HG03175 (cell line): ENCODE data around the gene DCBLD2.

Source experiments
- ATAC-seq: cut with Tn5 transposase; IDR thresholded peaks from one replicate; pipeline ENCODE4 v1.9.1; 2021; ENCODE audit warnings: mild to moderate bottlenecking, moderate library complexity; ENCODE audit not compliant: unreplicated experiment

DCBLD2 gene

DNA sequence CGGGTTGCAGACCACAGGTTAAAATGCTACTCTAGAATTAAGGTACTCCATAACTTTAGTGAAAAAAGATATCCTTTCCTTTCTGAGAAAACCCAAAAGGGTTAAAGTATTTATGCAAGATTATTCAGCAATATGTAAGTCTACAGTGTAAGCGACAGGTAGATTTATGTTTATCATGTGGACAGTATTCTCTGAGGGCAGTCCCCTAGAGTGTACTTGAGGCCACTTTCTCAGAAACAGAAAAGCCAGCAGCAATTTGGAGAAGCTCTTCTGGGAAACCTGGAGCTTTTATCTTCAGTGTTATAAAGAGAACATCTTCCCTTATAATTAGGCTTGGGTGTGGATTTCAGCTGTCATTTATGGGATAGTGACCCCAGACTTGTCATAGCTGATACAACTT lies 129.5 kb downstream of the DCBLD2 start:
- no peak for ATAC-seq

DNA sequence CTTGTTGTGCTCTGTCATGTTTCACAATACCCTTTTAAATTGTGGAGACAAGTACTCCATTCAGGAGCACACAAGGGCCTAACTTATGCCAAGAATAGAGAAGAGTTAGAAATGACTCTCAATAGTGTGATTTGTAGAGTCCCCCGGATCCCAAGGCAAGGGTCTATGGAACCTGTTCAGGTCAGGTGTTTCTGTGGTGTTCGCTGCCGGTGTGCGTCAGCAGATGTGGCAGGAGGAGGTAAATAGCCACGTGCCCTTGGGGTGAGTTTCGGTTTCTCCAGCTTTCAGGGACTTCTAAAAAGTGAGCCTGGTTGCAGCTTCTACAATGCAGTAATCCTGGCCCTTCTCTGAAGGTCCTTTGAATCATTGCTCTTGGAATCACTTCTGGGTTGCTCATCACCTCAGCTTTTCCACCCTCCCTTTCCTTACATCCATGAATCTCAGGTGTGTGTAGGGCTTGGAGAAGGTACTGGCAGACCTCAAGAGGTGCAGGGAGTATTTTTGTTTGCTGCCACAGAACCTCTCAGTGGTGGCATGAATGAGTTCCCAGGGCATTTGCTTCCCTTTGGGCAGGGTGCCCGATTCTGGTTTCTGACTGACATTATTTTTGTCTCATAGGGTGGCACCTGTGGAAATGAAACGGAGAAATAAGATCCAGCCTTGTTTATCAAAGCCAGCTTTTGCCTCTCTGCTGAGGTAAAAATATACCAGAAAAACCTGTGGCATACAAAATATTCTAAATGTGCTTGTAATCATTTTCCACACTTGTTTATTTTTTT lies 131.0 kb downstream of the DCBLD2 start:
- ATAC-seq, result peak; percentile 67

DNA sequence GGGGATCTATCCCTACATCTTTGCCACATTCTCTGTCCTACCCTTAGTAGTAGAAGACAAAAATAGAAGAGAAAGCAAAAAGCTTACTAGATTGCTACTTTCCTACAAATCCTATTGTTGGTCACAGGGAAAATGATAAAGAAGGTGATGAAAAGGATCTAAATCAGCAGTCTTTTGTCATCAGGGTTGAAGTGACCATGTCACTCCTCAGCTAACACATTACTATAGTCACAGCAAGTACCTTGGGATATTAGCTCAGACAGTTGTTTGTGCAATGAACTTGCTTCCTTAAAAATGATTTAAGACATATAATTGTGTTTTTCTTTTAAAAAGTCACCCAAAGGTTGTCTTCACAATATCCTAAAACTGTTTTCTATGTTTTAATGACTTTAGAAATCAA lies 132.0 kb downstream of the DCBLD2 start:
- no peak for ATAC-seq

DNA sequence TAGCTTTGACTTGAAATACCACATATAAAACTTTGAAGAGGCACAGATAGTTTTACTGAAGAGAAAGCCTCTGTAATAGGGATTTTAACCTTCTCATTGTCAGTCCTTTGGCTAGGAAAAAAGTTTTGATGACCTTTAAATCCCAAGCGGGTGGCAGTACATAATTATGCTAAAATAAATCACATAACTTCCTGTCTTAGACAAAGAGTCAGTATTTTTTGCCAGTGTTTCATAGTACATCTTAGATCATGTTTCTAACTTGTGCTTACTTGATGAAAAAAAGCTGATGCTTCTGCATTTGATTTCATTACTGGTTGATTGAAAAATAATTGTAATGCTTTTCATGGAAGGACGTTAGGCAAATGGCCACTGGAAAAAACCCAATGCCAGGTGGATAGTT lies 132.5 kb downstream of the DCBLD2 start:
- no peak for ATAC-seq

DNA sequence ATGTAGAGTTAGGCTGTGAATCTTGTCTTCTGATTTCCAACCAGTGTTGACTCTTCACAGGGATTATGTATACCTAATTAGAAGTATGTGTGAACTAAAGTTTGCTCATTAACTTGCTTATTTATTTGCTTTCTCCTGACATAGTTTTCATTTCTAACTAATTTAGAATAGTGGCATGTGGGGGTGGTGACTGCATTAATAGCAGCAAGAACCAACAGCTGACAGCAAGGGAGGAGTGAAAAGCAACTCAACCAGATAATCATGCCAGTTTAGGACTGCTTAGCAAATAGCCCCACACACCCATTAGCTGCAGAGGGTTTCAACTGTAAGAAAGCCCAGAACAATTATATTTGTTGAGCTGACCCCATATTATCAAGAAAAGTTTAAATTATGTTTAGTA lies 134.6 kb downstream of the DCBLD2 start:
- no peak for ATAC-seq

DNA sequence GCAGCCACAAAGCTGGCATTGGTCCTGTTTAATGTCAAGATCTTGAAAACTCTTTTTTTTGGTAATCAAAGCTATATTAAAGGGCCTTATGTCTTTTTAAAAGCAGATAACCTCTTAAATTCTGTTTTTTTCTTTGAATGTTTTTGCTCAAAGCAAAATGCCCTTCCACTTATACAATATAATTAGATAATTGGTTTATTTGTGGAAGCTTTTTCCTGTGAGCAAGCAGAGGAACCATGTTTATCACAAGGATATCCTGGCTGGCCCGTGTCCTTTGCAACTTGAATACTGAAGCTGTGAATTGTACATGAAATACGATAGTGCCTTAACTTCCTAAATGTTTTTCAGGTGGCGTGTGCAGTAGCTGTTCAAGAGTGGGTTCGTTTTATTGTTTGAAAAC lies 135.8 kb downstream of the DCBLD2 start:
- ATAC-seq, result no peak

DNA sequence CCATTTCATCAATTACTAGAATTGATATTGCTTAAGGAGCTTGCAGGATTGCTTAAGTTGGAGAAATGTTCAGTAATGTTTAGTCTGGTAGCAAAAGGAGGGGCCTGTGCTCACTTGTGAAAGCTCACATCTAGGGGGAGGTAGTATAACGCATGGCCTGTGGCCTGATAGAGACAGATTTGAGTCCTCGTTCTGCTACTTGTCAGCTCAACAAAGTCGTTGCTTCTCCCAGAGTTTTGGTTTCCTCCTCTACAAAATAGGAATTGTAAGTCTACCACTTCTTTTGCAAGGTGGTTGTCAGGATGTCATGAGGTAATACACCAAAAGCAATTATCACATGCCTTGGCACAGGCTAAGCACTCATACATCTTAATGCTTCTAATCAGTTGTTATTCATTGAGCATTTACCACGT lies 137.0 kb downstream of the DCBLD2 start:
- ATAC-seq, result no peak

DNA sequence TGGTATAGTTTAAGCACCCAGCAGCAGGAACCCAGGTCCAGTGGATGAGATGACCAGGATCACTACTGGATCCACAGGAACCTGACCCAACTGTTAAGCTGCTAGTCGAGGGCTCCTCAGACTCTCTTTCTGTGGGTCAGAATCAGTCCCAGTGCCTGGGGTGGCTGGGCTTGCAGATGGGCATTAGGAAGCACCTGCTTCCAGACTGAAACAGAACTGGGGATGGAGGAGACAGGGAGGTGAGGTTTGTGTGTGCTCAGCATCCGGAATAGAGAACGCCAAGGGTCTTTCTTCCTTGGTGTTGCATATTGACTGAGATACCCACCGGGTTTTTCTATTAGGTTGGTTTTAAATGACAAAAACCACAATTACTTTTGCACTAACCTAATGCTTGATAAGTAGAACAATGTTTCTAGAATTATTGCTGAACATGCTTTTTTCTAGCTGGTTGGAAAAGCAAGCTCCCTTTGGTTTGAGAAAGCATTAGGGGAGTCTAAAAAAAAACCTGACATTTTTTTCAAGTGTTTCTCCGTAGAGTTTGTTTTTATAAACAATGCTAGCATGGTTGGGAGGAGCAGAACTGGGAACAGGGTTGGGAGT lies 137.6 kb downstream of the DCBLD2 start:
- no peak for ATAC-seq

DNA sequence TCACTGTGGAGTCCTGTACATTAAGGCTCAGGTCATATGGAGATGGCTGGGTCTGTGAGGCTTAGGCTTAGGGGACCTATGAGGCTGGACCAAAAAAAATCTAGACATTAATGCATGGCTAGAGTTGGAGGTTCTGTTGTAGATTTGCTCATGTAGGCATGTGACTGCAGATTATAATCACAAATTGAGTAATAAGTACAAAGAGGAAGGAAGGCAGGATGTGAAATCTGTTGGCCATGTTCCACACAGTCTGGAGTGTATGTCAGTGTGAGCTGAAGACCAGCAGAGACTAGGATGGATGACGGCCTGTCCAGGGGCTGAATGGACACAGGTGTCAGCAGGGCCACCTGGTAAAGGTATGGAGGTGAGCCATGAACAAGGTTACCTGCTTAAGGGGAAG lies 138.4 kb downstream of the DCBLD2 start, which contains the start of gene ST3GAL6:
Gene ST3GAL6, plus strand, starts transcription at position 265 of the 400 bp plus-strand sequence. CDS start 5,101 bp downstream, outside the sequence.
- ATAC-seq, result no peak

DNA sequence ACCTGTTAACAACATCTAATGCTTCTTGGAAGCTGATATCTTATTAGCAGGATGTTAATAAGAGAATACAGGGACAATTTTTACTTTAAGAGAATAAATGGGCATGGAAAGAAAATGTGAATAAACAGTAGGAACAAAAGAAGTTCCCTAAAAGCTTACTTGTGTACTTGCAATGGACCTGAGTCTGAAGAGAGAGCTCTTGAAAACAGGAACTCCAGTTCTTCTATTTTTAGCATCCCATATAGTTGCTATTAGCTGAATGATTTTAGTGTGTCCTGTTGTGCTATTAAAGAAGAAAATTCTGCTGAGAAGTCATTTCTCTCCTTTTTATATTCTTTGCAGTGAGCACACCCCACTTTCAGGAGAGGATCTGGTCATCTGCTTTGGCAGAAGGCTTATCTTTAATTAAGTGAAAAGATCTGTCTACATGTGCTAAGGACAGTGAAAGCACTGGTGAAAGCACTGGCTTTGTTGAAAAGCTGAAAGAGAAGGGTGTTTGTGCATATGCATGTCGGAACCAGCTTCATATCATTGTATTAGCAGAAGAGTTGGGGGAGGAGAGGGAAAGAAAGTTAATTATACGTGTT lies 139.8 kb downstream of the DCBLD2 start:
- no peak for ATAC-seq

DNA sequence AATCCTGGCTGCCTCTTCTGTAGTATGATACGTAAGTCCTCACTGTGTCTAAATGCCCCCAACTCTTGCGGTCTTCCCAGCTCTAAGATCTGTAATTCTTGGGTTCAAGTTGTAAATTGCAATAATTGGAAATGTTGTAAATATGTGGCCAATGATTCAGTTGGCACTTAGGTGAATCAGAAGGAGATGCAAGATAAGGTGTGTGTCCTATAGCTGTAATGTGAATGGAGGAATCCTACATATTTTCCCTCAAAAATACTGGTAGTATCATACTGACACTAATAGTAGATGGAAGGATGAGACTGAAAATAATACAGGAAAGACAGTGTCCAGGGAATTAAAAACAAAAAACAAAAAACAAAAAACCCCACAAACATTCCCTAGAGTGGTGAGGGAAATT lies 141.9 kb downstream of the DCBLD2 start:
- ATAC-seq, result no peak

DNA sequence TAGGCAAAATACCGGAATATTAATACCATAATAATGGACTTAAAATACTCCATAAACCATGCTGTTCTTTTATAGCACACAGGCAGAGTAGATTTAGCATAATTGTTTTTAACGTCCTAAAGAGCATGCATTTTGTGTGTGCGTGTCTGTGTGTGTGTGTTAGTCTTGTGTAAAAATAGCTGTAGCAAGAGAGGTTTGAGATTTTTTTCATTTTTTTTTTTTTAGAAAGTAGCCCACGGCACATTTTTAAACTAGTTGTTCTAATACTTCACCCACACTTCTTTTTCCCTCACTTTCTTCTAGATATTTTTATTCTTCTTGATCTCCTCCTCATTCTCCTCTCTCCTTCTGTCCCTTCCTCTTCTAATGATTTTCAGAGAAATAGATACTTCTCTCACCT lies 145.9 kb downstream of the DCBLD2 start:
- ATAC-seq, result no peak

DNA sequence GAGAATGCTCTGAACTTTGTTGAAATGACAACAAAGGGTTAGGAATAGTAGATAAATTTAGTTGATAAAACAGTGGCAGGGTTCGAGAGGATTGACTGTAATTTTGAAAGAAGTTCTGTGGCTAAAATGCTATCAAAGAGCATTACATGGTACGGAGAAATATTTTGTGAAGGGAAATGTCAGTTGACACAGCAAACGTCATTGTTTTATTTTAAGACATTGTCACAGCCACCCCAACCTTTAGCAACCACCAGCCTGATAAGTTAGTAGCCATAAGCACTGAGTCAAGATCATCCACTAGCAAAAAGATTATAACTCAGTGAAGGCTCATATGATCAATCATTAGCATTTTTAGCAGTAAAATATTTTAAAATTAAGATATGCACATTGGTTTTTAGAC lies 147.0 kb downstream of the DCBLD2 start:
- ATAC-seq, result no peak

DNA sequence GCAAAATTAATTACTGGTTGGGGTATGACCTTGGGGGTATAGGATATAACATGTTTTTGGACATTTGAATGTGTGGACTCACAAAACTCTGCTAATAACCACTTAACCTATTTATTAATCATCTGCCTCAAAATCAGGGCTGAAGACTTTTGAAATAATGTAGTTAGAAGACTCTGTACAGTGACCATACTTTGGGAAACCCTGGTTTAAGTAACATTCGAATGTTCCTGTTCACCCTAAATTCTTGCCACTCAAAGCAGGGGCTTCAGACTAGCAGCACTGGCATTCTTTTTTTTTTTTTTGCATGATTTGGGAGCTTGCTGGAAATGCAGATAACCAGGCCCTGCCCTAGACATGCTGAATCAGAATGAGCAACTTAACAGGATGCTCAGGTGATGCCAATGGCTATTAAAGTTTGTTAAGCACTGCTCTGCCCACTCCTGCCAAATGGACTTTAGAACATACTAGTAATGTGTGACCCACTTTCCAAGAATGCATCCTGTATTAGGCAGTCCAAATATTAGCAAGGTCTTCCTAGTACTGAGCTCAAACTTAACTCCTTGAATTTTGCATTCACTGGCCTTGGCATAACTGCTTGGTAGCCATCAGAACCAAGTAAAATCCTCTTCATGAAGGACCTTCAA lies 151.1 kb downstream of the DCBLD2 start:
- ATAC-seq, result no peak

DNA sequence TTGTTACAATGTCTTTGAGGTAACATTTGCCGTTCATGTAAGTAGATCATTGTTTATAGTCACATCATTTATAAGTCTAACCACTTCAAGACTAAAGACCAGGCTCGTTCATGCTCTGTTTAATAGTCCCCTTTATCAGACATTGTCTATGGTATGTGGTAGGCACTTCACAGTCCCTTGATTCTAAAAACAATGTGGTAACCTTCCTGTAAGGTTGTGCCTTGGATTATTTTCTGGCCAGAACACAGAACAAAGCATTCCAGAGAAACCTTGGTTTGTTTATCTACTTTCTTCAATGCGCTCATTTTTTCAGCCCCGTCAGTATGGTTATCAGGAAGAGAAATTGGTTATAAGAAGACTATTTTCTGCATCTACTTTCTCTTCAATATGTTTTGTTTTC lies 154.6 kb downstream of the DCBLD2 start:
- ATAC-seq, result no peak

DNA sequence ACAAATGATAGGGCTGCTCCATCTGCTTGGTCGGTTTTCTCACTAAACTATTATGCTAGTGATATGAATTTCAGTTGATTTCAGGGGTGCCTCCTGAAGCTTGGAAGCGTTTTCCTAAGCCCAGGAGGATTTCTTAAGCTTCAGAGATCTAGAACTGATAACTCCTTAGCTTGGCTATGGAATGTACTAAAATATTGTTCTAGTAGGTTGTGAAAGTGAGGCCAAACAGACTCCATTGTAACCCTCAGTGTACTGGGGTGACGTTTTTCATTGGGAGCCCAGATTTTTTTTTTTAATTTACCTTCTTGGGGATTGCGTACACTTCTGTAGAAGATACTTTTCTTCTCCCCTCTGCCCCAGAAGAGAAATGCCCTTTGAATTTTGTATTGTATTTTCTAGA lies 155.4 kb downstream of the DCBLD2 start:
- no peak for ATAC-seq
